ENCODE data around the gene TNFRSF25.

GRCh38 chr1:6412896-6413295 lies 53.1 kb downstream of the TNFRSF25 start:
- TF ChIP-seq CBX5 (IDR thresholded peaks at IDR 0.05; ENCODE audit: low read depth, low read length) (no peak), RAD21 (IDR thresholded peaks at IDR 0.05 in 1 of 2, conservative IDR thresholded peaks at IDR 0.05 in 1 of 2; ENCODE audit: low read depth in 2 of 2, low read length in 2 of 2) (no peak), CTCF (IDR thresholded peaks at IDR 0.05; ENCODE audit: control extremely low read depth in 1 of 3, insufficient read depth in 1 of 3, low read depth in 1 of 3, low read length in 3 of 3) (no peak), EP300 (IDR thresholded peaks at IDR 0.05; ENCODE audit: borderline replicate concordance in 1 of 2, low read depth in 2 of 2, low read length in 2 of 2) (no peak), CTBP2 (IDR thresholded peaks at IDR 0.05; ENCODE audit: borderline replicate concordance, insufficient read depth, insufficient read length, low read length) (no peak), POLR2A (IDR thresholded peaks at IDR 0.05; ENCODE audit: control extremely low read depth in 1 of 2, low read depth in 2 of 2, low read length in 2 of 2) (no peak), CEBPB (IDR thresholded peaks at IDR 0.05; ENCODE audit: low read depth, low read length) (no peak), JUN (IDR thresholded peaks at IDR 0.05; ENCODE audit: low read depth, low read length) (no peak), MAFK (IDR thresholded peaks at IDR 0.05; ENCODE audit: low read depth, low read length) (no peak)

Data from H1 (cell line).